Esophagus squamous epithelium (tissue), 5 donors: ENCODE results near the gene NUMBL. TPM values are rescaled to one million over a fixed set of nuclear protein-coding genes. Genes with fewer than 3 reads are reported as not detected.
"Not testable (repeated sequence)": the region's sequence is repeated elsewhere in the genome, so short reads cannot be mapped to it uniquely, and the experiment has no call there.

ENCODE experiments used
- DNase-seq: peaks from one replicate; lab custom pipeline; 2025; lab: John Stamatoyannopoulos, UW
- H3K27ac ChIP-seq, 4 donors: fragments of 200-600 bp; sonication (generic); one replicate each; pipeline ENCODE4 v1.5.1; 2016 to 2019; ENCODE audit warnings: mild to moderate bottlenecking in 1 of 4
- H3K27me3 ChIP-seq, 4 donors: fragments of 200-600 bp; sonication (generic); 1 replicate in 3 of 4; 2 replicates in 1 of 4; pipeline versions ENCODE4 v1.5.1 to v1.6.0; 2017 to 2021; ENCODE audit warnings: antibody characterized with exemption in 1 of 4
- H3K36me3 ChIP-seq, 3 donors: fragments of 200-600 bp; sonication (generic); one replicate each; pipeline ENCODE4 v1.5.1; 2016 to 2019
- H3K4me1 ChIP-seq, 3 donors: fragments of 200-600 bp; sonication (generic); one replicate each; pipeline ENCODE4 v1.5.1; 2017 to 2019
- H3K4me3 ChIP-seq, 4 donors: fragments of 200-600 bp; sonication (generic); 1 replicate in 3 of 4; 2 replicates in 1 of 4; pipeline ENCODE4 v1.5.1; 2016 to 2019; ENCODE audit warnings: mild to moderate bottlenecking in 2 of 4, moderate library complexity in 1 of 4
- H3K9me3 ChIP-seq, 3 donors: fragments of 200-600 bp; sonication (generic); one replicate each; pipeline ENCODE4 v1.5.1; 2016 to 2019
- CTCF ChIP-seq, 6 experiments: fragments of 450-650 bp in 4 of 6; fragments of 200-600 bp in 2 of 6; sonication (generic) in 2 of 6; IDR thresholded peaks; one replicate each; pipeline ENCODE4 v1.5.1; 2016 to 2019; ENCODE audit warnings: antibody characterized with exemption in 6 of 6, mild to moderate bottlenecking in 4 of 6, moderate library complexity in 4 of 6
- POLR2A ChIP-seq, 4 donors: fragments of 450-650 bp; IDR thresholded peaks; one replicate each; pipeline ENCODE4 v1.6.1; 2017; ENCODE audit warnings: antibody characterized with exemption in 4 of 4, mild to moderate bottlenecking in 4 of 4, moderate library complexity in 3 of 4
- WGBS, 2 donors: methylation state at CpG; one replicate each; pipeline ENCODE4 v1.1.5; 2018; 5-methylcytosine and 5-hydroxymethylcytosine counted together
- intact Hi-C: fragments of 100-400 bp; cut with DNase I; formaldehyde crosslinking; loops from one replicate; pipeline ENCODE4 v1.15.0; 2022
- total RNA-seq, 4 donors: library from RNA; depleted of rRNA; stranded (reverse); fragments of >200 nt; gene quantifications; one replicate each; pipeline ENCODE4 v1.1.0, GENCODE V29; 2016
- donor health status: DM: yes; HTN: yes; CAD: no.

Gene NUMBL
- total RNA-seq, 4 donors from 2014 or later: 11.2 to 20.8 (median 15.8) TPM

GRCh38 chr19:40661616-40662015 lies 28.8 kb downstream of the NUMBL start:
- H3K4me3 ChIP-seq: no peak overlapping the region
- H3K36me3 ChIP-seq: no peaks in the 10 kb centered on the region
- H3K27me3 ChIP-seq: no peaks in the 10 kb centered on the region
- H3K27ac ChIP-seq: no peak overlapping the region
- H3K9me3 ChIP-seq: no peaks in the 10 kb centered on the region
- intact Hi-C loops: loop anchor here (5.0 to 10.0 kb wide), 2 partner anchors 151 to 473 kb away; no protein-coding TSS in a partner anchor
- peaks cover 5 to 27% (median 8%) of the 10 kb centered on the region in 3 donors for H3K4me1 ChIP-seq
- no peak for DNase-seq
- TF ChIP-seq POLR2A (IDR thresholded peaks at IDR 0.05): no peak
- no peak for TF ChIP-seq CTCF (IDR thresholded peaks at IDR 0.05)
- 67 to 77% methylated on average over 1 of the region's 1 CpG for WGBS, 2 donors

- H3K36me3 ChIP-seq: no peaks in the 10 kb centered on the region
- no peak for DNase-seq
- no peak overlapping the region for H3K4me3 ChIP-seq
- H3K27ac ChIP-seq: peak overlapping the region in 2 of 4 donors; percentile 36 to 66
- intact Hi-C loops: no loop called here
- H3K4me1 ChIP-seq: peaks cover 5 to 19% (median 6%) of the 10 kb centered on the region in 3 donors
- H3K27me3 ChIP-seq: no peaks in the 10 kb centered on the region
- no peaks in the 10 kb centered on the region for H3K9me3 ChIP-seq
- 52 to 57% methylated on average over 11 of the region's 11 CpGs for WGBS, 2 donors
- TF ChIP-seq POLR2A (IDR thresholded peaks at IDR 0.05) (no peak), CTCF (IDR thresholded peaks at IDR 0.05) (no peak)
These were observed 30.9 kb downstream of the NUMBL start for GRCh38 chr19:40659566-40659965.

- intact Hi-C loops: no loop called here
- H3K4me3 ChIP-seq: no peak overlapping the region
- H3K9me3 ChIP-seq: no peaks in the 10 kb centered on the region
- H3K27ac ChIP-seq: peak overlapping the region in 2 of 4 donors; percentile 36 to 66
- TF ChIP-seq POLR2A (IDR thresholded peaks at IDR 0.05) (no peak), CTCF (IDR thresholded peaks at IDR 0.05) (no peak)
- H3K27me3 ChIP-seq: no peaks in the 10 kb centered on the region
- H3K4me1 ChIP-seq: peaks cover 5 to 18% (median 6%) of the 10 kb centered on the region in 3 donors
- 76 to 78% methylated on average over 4 to 5 of the region's 5 CpGs for WGBS, 2 donors
- DNase-seq: no peak
- no peaks in the 10 kb centered on the region for H3K36me3 ChIP-seq
These were observed 31.3 kb downstream of the NUMBL start for GRCh38 chr19:40659116-40659515.

- no peak for TF ChIP-seq POLR2A (IDR thresholded peaks at IDR 0.05)
- TF ChIP-seq CTCF (IDR thresholded peaks at IDR 0.05): no peak
- Histone ChIP-seq H3K27ac (no peak overlapping the region), H3K9me3 (no peaks in the 10 kb centered on the region), H3K36me3 (no peaks in the 10 kb centered on the region), H3K4me3 (no peak overlapping the region), H3K4me1 (peaks cover 0 to 7% (median 0%) of the 10 kb centered on the region in 3 donors), H3K27me3 (no peaks in the 10 kb centered on the region)
- no peak for DNase-seq
- intact Hi-C loops: no loop called here
- 87 to 91% methylated on average over 6 to 8 of the region's 8 CpGs for WGBS, 2 donors
These were observed 32.4 kb downstream of the NUMBL start for GRCh38 chr19:40658031-40658430.

- H3K27me3 ChIP-seq, H3K27ac ChIP-seq, H3K9me3 ChIP-seq, H3K36me3 ChIP-seq, DNase-seq, H3K4me3 ChIP-seq, intact Hi-C loops: not testable (repeated sequence)
- WGBS, 2 donors: 41 to 77% methylated on average over 6 to 7 of the region's 7 CpGs
- peaks cover 0 to 23% (median 14%) of the 10 kb centered on the region in 3 donors for H3K4me1 ChIP-seq
These were observed 34.8 kb downstream of the NUMBL start for GRCh38 chr19:40655684-40656083.

- H3K9me3 ChIP-seq, H3K36me3 ChIP-seq, DNase-seq, H3K4me3 ChIP-seq, H3K27me3 ChIP-seq, intact Hi-C loops: not testable (repeated sequence)
- H3K4me1 ChIP-seq: peaks cover 0 to 30% (median 20%) of the 10 kb centered on the region in 3 donors
- WGBS, 2 donors: 61 to 81% methylated on average over 11 of the region's 11 CpGs
- H3K27ac ChIP-seq: peak overlapping the region in 3 of 4 donors; percentile 21 to 46 (median 40)
These were observed 38.1 kb downstream of the NUMBL start for GRCh38 chr19:40652303-40652702.
